Esophagus muscularis mucosa (tissue), 4 donors: Measurements from ENCODE around the gene MTUS2.

Experiments
- CTCF ChIP-seq, 3 experiments: fragments of 200-600 bp in 2 of 3; fragments of 450-650 bp in 1 of 3; sonication (generic) in 2 of 3; IDR thresholded peaks; one replicate each; pipeline ENCODE4 v1.5.1; 2017 to 2019; ENCODE audit warnings: antibody characterized with exemption in 3 of 3, mild to moderate bottlenecking in 2 of 3, moderate library complexity in 1 of 3
- EP300 ChIP-seq: sonication (generic); formaldehyde crosslinking; IDR thresholded peaks from one replicate; pipeline ENCODE4 v1.6.1; 2017; ENCODE audit warnings: antibody characterized with exemption
- POLR2A ChIP-seq: fragments of 450-650 bp; IDR thresholded peaks from one replicate; pipeline ENCODE4 v1.6.1; 2017; ENCODE audit warnings: antibody characterized with exemption, moderate library complexity, mild to moderate bottlenecking, low read depth
- POLR2AphosphoS5 ChIP-seq, 2 donors: sonication (generic); formaldehyde crosslinking; IDR thresholded peaks; one replicate each; pipeline ENCODE4 v1.6.1; 2017; ENCODE audit warnings: antibody characterized with exemption in 2 of 2

- TF ChIP-seq CTCF (IDR thresholded peaks at IDR 0.05) (no peak), POLR2A (no peak), POLR2AphosphoS5 (IDR thresholded peaks at IDR 0.05) (no peak), EP300 (no peak)
Measured at GRCh38 chr13:29451976-29452375, 631.8 kb downstream of the MTUS2 start.
